HG03460 (cell line): ENCODE results near the gene RACGAP1.

Experiments used
- ATAC-seq: cut with Tn5 transposase; IDR thresholded peaks from one replicate; pipeline ENCODE4 v1.9.1; 2021; ENCODE audit not compliant: unreplicated experiment

The RACGAP1 gene

GRCh38 chr12:49944718-49945117 lies 80.6 kb downstream of the RACGAP1 start:
- ATAC-seq = no peak

GRCh38 chr12:49944046-49944445 lies 81.2 kb downstream of the RACGAP1 start:
- ATAC-seq = no peak

- ATAC-seq = no peak
Measured at GRCh38 chr12:49943625-49943960, 81.7 kb downstream of the RACGAP1 start.

- ATAC-seq = no peak
Measured at GRCh38 chr12:49942921-49943624, 82.2 kb downstream of the RACGAP1 start.

GRCh38 chr12:49942512-49942893 lies 82.8 kb downstream of the RACGAP1 start:
- no peak for ATAC-seq

- no peak for ATAC-seq
Measured at GRCh38 chr12:49941556-49942511, 83.5 kb downstream of the RACGAP1 start.

GRCh38 chr12:49939707-49940106 lies 85.6 kb downstream of the RACGAP1 start:
- no peak for ATAC-seq

- no peak for ATAC-seq
Measured at GRCh38 chr12:49939307-49939706, 86.0 kb downstream of the RACGAP1 start.
